Pons (tissue), 1 donor: ENCODE measurements around the gene PER2.
"Not testable (repeated sequence)": the region's sequence is repeated elsewhere in the genome, so short reads cannot be mapped to it uniquely, and the experiment has no call there.

Source experiments
- DNase-seq: peaks from one replicate; pipeline ENCODE4 v3.0.0-alpha.2; 2016; ENCODE audit warnings: low spot score

The PER2 gene

GRCh38 chr2:238287737-238288649 is at the start of gene PER2:
Gene PER2, minus strand, starts transcription at chr2:238288610. Its CDS starts 10,674 bp downstream, at chr2:238277936.
- DNase-seq: peak; percentile 58

- no peak for DNase-seq
Observed at GRCh38 chr2:238337846-238338245, 49.4 kb upstream of the PER2 start.

GRCh38 chr2:238336793-238337444 is 48.5 kb upstream of the PER2 start:
- no peak for DNase-seq

GRCh38 chr2:238336151-238336550 is 47.7 kb upstream of the PER2 start:
- DNase-seq: no peak

- not testable (repeated sequence) for DNase-seq
Observed at GRCh38 chr2:238335591-238335990, 47.2 kb upstream of the PER2 start.

- DNase-seq: no peak
Observed at GRCh38 chr2:238334885-238335284, 46.5 kb upstream of the PER2 start.

GRCh38 chr2:238331916-238332315 is 43.5 kb upstream of the PER2 start:
- no peak for DNase-seq

GRCh38 chr2:238330391-238330790 is 42.0 kb upstream of the PER2 start:
- no peak for DNase-seq

GRCh38 chr2:238327751-238328150 is 39.3 kb upstream of the PER2 start:
- DNase-seq: no peak

GRCh38 chr2:238326801-238327365 is 38.5 kb upstream of the PER2 start:
- no peak for DNase-seq

- no peak for DNase-seq
Observed at GRCh38 chr2:238325694-238326093, 37.3 kb upstream of the PER2 start.

GRCh38 chr2:238324248-238324647 is 35.8 kb upstream of the PER2 start:
- DNase-seq: not testable (repeated sequence)

- no peak for DNase-seq
Observed at GRCh38 chr2:238322001-238322411, 33.6 kb upstream of the PER2 start.

GRCh38 chr2:238321467-238321866 is 33.1 kb upstream of the PER2 start:
- DNase-seq: no peak

- no peak for DNase-seq
Observed at GRCh38 chr2:238320648-238321281, 32.4 kb upstream of the PER2 start.

GRCh38 chr2:238320246-238320647 is 31.8 kb upstream of the PER2 start, which contains the start of gene TRAF3IP1:
Gene TRAF3IP1, plus strand, starts transcription at chr2:238320518. Its CDS starts 145 bp downstream, at chr2:238320663.
- DNase-seq: peak; percentile 83

- DNase-seq: no peak
Observed at GRCh38 chr2:238315031-238315595, 26.7 kb upstream of the PER2 start.

GRCh38 chr2:238314576-238314975 is 26.2 kb upstream of the PER2 start:
- DNase-seq: no peak

GRCh38 chr2:238313991-238314350 is 25.6 kb upstream of the PER2 start:
- DNase-seq: no peak

- DNase-seq: no peak
Observed at GRCh38 chr2:238313289-238313990, 25.0 kb upstream of the PER2 start.

GRCh38 chr2:238310721-238311120 is 22.3 kb upstream of the PER2 start:
- DNase-seq: not testable (repeated sequence)
